ENCODE measurements around the gene LRP1B.
"Not testable (repeated sequence)": the region's sequence is repeated elsewhere in the genome, so short reads cannot be mapped to it uniquely, and the experiment has no call there.

LRP1B gene

DNA sequence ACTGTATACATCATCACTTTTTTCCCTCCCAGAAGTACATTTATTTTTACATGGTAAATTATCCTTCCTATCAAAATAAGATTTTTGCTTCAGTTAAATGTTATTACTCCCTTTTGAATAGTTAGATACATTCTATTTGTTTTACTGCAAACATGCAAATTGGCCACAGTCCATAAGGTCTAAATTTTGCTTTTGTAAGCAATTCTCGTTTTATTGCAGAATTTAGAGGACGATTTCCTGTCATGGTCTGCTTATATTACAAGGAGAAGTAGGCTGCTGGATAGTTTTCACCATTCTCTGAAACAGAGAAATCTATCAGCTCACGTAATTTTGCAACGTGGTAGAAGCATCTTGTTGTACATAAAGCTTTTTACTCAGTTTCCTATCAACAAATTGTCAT is 1632.5 kb downstream of the LRP1B start:
- no peak for DNase-seq (ENCODE audit: low read depth in 2 of 3, low spot score in 1 of 3)

DNA sequence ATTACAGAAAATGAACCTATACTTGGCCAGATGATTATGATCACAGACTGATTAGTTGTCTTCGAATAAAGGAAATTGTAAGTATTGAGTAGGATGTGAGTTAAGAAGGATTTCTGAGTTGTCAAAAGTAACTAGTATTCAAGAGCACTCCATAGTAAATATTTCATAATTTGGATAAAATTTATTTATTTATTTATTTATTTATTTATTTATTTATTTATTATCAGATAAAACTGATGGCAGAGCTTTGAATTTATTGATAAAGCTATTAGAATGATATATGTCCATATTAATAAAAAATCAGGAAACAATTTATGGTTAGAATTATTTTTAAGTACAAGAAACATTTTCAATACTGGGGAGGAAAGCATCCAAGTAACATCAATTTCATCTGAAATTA is 1634.1 kb downstream of the LRP1B start:
- no peak for DNase-seq (ENCODE audit: low read depth in 2 of 3, low spot score in 1 of 3)

DNA sequence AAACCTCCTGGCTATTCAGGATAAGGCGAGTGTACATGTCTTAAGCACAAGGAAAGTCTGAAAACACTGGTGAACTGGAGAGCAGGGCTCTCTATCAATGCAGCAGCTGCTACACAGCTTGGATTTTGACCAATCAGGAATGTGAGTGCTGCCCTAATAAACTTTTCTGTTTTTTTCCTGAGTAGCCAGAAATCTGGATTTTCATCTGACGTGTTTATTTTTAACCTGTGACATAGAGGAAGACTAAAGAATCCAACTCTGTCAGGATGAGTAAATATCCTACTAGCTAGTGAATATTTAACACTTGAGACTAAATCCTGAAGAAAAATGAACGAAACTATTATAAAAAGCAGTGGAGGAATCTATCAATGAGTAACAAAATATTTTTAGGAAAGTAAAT is 1638.9 kb downstream of the LRP1B start:
- DNase-seq (ENCODE audit: low read depth in 2 of 3, low spot score in 1 of 3), result no peak

DNA sequence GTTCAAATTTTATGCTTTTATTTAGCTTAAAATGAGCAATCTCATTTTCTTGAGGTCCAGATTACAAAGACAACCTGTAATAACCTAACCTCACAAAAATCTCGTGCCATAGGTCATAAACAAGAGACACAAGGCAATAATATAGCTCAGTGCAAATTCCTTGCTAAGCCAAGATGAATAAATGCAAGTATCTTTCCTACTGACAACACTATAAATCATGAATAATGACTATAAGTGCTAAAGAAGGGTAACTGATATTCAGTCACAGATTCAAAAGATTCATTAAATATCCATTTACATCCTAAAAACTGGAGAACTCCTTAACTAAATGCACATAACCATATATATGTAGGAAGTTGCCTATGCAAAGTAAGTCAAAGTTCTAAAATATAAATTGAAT is 1641.6 kb downstream of the LRP1B start:
- DNase-seq (ENCODE audit: low read depth in 2 of 3, low spot score in 1 of 3), result no peak

DNA sequence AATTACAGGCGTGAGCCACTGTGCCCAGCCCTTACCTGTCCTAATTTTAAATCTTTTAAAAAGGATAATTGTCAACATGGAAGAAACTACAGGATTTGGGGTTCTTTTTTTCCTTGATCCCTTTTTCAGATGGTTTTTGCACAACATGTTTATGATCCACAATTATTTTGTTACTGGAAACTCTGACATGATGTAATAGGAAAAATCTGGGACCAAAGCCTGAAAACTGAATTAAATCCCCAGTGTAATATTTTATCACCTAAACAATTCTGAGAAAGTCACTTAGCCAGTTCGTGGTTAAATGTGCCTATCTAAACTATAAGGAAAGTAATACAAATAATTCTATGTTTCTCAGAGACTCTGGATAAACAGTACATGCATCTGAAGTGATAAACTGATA is 1649.7 kb downstream of the LRP1B start:
- DNase-seq (ENCODE audit: low read depth in 2 of 3, low spot score in 1 of 3), result no peak

DNA sequence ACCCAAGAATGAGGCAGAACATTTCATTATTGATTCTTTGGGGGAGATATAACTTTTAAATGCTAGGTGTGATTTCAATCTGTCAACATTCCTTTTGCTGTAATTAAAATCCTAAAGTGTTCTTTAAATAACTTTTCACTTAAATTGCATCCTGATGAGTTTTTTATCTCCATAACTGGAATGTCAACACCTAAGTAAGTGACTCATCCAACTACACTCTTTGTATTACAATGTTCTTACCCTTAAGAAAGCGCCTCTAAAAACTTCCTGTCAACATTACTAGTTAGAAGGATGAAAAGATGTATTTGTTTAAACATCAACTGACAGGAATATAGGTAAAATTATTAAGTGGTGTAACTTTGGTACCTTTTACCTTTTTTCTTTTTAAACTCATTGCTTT is 1657.0 kb downstream of the LRP1B start:
- no peak for DNase-seq (ENCODE audit: low read depth in 2 of 3, low spot score in 1 of 3)

DNA sequence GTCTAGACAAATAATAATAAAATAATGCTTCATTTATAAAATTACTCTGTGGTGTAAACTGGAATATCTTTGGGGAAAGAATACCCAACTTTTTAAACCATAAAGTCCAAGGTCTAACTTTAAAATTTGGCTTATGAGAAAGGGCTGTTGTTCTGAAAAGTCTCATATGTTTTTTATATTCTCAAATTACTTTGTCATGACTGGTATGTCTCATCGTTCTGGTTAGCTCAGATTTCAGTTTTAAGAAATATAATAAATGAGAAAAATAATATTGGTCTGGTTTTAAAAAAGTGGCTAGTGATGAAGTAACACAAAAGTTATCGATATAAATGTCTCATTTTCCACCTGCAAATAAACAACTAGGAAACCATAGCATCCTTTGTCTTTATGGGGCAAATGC is 1658.1 kb downstream of the LRP1B start:
- no peak for DNase-seq (ENCODE audit: low read depth in 2 of 3, low spot score in 1 of 3)

DNA sequence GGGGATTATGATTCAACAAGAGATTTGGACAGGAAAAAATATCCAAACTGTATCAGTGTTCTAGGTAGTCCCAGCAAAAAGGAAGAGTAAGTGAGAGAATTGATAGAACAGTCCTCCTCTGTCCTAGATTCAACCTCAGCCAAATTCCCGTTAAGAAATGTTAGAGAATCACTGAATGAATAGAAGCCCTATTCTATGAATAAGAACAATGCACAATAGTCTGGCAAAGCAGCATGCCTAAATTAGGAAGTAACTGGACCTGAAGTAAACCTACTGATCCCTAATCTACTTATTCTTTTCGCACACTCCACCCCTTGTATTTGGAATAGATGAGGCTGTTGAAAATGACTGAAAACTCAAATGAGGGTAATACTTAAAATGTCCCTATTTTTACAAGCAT is 1665.5 kb downstream of the LRP1B start:
- DNase-seq (ENCODE audit: low read depth in 2 of 3, low spot score in 1 of 3), result no peak

DNA sequence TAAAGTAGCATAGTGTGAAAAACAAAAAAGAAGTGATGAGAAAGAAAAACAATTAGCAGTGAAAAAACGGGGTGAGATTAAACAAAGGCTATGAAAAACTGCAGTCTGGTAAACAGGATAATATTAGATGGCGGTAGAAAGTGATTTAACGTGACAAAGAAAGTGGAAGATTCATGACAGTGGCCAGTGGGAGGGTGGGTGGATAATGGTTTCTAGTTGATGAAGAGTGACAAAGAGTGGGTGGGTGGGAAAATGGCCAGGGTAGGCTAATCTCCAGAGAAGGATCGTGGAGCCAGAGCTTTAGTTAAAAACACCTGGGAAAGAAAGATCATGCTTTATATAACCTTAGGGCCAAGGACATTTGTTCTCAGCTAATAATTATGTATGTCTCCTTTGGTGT is 1667.8 kb downstream of the LRP1B start:
- no peak for DNase-seq (ENCODE audit: low read depth in 2 of 3, low spot score in 1 of 3)

DNA sequence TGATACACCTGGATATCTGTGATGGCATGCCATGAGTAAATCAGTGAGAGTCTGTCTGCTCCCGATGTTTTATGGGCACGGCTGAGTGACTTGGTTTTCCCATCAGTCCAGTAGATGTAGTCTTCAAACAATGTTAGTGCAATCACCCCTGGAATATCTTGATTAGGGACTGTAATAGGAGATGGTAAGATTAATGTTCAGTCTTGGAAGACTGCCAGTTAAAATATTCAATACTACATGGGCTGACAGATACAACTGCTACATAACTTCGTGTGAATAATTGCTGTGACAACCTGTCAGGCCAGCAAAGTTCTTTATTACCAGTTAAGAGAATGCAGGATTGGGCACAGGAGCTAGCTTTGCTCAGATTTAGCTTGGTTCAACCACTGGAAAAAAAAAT is 1673.3 kb downstream of the LRP1B start:
- DNase-seq (ENCODE audit: low read depth in 2 of 3, low spot score in 1 of 3), result no peak

DNA sequence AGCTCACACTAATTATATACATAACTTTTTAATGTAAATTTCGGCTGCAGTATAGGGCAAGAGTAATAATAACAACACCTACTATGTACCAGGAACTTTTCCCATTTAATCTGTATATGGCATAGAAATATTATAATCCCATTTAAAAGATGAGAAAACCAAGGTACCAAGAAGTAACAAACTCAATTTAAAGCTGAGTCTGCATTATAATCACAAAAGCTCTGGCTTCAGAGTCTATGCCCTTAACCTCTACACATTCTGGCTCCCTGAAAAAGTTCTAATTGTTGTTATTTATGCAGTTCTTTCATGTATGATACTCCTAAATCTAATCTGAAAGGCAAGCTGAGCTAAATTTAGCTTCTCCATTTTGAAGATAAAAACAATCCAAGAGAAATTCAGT is 1675.5 kb downstream of the LRP1B start:
- DNase-seq (ENCODE audit: low read depth in 2 of 3, low spot score in 1 of 3), result no peak

DNA sequence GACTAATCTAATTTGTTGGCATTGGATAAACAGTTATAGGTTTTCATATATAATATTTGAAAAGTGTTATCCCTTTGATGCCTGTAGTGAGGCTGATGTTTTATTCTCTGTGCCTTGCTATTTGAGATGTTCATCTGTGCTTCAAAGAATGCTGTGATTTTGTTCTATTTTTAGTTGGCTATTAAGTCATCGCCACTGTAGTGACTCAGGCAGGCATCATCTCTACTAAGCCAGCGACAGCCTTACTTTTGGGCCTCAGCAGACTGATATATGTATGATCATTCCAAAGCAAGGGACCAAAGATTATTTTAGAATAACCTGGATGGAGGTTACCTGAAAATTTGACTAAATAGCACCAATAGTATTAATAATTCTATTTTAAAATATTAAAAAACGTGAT is 1676.1 kb downstream of the LRP1B start:
- no peak for DNase-seq (ENCODE audit: low read depth in 2 of 3, low spot score in 1 of 3)

DNA sequence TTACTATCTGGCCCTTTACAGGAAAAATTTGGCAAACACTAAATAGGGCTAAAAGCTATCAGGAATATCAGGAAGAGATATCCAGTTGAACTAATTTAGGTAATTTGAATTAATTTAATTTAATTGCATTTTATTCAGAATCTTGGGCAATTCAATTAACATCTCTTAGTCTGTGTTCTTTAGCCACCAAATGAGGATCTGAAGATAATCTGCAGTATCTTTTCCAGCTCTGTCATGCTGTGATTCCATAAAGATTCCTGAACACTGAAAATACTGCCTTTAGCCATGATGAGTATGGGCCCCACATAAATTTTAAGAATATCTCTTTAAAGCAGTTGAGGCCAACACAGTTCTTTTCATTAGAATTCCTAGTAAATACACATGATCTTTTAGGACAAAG is 1679.5 kb downstream of the LRP1B start:
- no peak for DNase-seq (ENCODE audit: low read depth in 2 of 3, low spot score in 1 of 3)

DNA sequence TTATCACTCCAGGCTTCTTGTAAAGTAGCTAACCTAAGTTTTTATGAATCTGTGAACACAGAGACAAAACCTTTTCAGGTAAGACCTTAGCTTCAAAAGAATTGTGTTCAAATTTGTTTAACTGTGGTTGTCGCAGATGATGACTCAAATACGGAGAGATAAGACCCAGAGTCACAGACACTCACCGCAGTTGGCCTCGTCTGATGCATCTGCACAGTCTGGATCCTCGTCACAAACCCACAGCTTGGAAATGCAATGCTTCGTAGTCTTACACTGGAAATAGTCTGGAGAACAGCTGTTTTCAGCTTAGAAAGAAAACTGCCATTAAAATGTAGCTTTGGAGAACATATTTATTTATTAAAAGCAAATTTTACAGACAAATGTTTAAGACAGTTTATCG is 1688.5 kb downstream of the LRP1B start:
- DNase-seq (ENCODE audit: low read depth in 2 of 3, low spot score in 1 of 3), result no peak

DNA sequence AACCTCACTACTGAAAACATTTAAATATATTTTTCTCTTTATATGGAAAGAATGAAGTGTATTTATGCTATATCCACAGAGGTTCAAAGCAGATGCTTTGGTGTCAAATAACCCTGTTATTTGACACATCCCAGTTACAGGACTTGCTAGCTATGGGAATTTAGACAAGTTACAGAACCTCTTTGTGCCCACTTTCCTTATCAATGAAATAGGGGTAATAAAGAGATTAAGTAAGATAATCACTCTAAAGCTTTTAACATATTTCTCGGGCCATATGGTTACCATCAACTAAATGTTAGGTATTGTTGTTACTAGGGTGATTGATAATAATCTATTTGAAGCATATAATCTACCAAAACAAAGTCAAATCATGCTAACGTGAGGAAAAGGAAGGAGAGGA is 1690.0 kb downstream of the LRP1B start:
- no peak for DNase-seq (ENCODE audit: low read depth in 2 of 3, low spot score in 1 of 3)

DNA sequence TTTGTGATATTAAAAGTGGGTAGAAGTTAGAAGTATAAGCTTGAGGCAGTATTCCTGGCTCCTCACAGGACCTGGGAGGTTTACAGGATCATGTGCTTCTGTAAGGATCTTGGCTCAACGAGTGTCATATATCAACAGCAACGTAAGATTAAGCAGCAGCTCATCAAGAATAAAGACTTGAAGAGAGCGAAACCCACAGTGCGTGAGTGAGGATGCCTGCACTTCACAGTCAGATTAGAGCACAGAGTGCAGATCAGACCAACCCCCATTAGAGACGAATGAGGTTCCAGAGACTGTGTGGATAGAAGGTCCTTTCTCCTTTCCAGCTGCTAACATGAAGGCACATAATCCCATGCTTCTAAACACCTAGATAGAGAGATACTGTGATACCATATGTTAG is 1693.9 kb downstream of the LRP1B start:
- DNase-seq (ENCODE audit: low read depth in 2 of 3, low spot score in 1 of 3), result no peak

DNA sequence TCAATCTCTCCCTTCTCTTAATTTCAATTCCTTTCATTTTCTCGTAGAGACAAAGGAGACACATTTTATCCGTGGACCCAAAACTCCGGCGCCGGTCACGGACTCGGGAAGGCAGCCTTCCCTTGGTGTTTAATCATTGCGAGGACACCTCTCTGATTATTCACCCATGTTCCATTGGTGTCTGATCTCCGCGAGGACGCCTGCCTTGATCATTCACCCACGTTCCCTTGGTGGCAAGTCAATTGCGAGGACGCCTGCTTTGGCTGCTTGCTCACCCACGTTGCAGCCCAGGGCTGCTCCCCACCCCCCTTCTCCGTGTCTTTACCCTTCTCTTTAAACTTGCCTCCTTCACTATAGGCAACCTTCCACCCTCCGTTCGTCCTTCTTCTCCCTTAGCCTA is 1703.8 kb downstream of the LRP1B start:
- DNase-seq (ENCODE audit: low read depth in 2 of 3, low spot score in 1 of 3), result not testable (repeated sequence)

DNA sequence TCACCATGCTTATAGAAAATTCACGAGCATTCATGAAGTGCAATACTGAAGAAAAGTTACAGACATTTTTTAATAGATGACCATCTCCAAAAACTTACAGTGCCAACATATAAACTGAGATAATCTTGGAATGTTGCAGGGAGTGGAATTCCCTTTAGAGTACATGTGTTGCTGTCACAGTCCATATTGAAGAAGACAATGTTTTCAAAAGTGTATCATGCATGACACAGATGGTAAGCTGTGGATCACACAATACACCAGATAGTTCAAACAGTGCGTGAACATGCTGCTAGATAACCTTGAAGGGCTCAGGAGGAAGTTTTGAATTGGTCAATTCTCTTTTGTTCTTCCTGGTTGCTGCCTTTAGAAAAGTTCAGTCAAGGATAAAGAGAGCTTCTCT is 1706.3 kb downstream of the LRP1B start:
- no peak for DNase-seq (ENCODE audit: low read depth in 2 of 3, low spot score in 1 of 3)

DNA sequence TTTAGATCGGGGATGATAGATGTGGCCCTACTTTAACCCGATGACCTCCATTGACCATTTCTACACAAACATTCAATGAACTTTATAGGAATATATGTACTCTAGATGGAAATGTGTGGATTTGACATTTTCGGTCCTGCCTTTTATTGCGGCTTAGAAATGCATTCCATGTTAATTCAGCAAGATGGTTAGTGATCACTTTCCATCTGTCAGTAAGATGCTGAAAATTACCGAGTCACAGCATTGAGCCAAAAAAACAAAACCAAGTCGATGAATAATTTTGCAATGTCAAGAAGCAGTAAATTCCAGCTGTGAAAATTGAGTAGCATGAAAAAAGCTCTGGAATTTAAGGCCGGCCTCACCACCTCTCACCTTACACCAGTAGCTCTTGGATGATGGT is 1708.1 kb downstream of the LRP1B start:
- no peak for DNase-seq (ENCODE audit: low read depth in 2 of 3, low spot score in 1 of 3)

DNA sequence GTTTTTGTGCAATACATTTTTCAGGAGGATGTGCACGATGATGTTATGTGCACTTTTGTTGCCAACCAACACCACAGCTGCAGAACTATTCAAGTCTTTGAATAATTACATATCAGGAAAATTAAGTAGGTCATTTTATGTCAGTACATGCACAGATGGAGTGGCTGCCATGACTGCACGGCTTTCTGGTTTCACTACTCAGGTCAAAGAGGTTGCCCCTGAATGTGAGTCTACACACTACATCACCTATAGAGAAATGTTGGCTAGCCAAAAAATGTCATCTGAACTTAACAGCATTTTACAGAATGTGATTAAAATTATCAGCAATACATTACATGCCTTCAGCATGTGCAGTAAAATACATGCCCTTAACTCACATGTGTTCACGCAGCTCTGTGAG is 1713.3 kb downstream of the LRP1B start:
- no peak for DNase-seq (ENCODE audit: low read depth in 2 of 3, low spot score in 1 of 3)

DNA sequence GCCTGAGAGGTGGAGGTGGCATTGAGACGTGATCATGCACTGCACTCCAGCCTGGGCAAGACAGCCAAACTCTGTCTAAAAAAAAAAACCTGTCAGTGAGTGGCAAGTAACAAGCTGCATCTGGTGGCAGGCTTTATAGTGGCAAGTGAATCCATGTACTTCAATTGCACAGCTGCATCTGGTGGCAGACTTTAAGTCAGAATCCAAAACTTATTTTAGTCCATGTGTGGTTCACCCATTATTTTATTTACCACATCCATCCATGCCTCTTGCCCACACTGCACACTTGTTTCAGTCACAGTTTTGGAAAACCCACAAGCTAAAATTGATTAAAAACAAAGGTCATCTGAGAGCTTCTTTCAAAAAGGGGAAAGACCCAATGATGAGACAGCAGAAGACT is 1714.2 kb downstream of the LRP1B start:
- DNase-seq (ENCODE audit: low read depth in 2 of 3, low spot score in 1 of 3), result no peak

DNA sequence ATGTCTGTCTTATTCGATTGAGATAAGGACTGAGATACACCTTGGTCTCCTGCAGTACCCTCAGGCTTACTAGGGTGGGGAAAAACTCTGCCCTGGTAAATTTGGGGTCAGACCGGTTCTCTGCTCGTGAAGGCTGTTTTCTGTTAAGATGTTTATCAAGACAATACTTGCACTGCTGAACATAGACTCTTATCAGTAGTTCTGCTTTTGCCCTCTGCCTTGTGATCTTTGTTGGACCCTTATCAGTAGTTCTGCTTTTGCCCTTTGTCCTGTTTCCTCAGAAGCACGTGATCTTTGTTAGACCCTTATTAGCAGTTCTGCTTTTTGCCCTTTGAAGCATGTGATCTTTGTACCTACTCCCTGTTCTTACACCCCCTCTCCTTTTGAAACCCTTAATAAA is 1715.8 kb downstream of the LRP1B start:
- not testable (repeated sequence) for DNase-seq (ENCODE audit: low read depth in 2 of 3, low spot score in 1 of 3)

DNA sequence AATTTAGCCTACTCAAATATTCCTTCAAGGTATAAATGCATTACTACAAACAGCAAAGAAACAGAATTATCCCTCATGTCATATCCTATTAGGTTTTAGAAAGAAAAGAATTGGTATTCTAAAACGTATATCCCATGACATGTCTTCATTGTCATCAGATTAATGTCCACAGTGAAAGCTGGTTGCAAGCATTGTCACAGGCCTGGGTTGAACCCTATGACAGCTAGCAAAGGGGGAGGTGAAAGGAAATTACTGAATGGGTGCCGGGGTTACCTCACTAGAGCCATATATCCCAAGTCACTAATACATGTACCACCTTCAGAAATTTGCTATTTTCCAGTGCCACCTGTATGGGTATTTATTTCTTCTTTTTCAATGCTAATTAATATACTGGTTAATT is 1720.1 kb downstream of the LRP1B start:
- DNase-seq (ENCODE audit: low read depth in 2 of 3, low spot score in 1 of 3), result no peak

DNA sequence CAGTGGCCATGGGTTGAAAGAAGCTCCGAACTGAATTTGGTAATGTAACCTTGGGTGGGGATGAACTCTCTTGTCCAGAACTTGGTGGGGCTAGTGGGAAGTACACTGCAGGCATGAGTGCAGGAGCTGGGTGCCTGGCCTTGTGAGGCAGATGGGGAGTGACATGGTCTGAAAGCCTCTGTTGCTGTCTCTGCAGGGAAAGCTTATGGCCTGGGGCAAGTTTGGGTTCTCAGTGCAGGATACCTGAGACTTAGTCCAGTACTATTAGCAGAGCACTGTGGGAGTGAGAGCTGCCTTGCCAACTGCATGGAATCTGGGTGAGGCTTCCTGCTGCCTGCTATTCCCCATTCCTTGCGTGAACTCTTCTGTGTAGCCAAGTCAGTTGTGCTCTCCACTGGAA is 1729.8 kb downstream of the LRP1B start:
- no peak for DNase-seq (ENCODE audit: low read depth in 2 of 3, low spot score in 1 of 3)

Data from stimulated activated CD4-positive, alpha-beta T cell treated with anti-CD3 and anti-CD28 coated beads, Interleukin-12 subunit alpha, Interleukin-12 subunit beta, amount 100 ng/mL, for 48 hours (primary cell).